Measurements from ENCODE around the gene CEP68.
A peak's percentile ranks its signal among the peaks of the same experiment; 100 is the strongest.

The CEP68 gene

DNA sequence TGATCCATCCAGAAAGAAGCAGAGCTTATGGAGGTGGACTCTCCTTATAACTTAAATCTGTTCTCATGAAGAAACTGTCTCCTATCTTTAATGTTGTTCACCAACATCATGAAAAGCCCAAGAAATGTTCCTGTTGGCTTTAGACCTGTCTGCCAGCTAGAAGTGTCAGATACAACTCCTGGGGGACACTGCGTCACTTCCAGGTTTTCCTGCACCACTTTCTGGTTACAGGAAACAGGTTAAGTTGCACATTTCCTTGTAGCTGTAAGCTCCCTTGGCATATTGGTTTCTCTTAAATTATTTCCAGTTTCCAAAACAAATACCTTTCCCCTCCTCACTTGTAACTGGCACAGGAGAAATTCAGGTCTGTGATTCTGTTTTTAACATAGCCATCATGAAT lies 2.9 kb downstream of the CEP68 start:
- DNase-seq = no peak

DNA sequence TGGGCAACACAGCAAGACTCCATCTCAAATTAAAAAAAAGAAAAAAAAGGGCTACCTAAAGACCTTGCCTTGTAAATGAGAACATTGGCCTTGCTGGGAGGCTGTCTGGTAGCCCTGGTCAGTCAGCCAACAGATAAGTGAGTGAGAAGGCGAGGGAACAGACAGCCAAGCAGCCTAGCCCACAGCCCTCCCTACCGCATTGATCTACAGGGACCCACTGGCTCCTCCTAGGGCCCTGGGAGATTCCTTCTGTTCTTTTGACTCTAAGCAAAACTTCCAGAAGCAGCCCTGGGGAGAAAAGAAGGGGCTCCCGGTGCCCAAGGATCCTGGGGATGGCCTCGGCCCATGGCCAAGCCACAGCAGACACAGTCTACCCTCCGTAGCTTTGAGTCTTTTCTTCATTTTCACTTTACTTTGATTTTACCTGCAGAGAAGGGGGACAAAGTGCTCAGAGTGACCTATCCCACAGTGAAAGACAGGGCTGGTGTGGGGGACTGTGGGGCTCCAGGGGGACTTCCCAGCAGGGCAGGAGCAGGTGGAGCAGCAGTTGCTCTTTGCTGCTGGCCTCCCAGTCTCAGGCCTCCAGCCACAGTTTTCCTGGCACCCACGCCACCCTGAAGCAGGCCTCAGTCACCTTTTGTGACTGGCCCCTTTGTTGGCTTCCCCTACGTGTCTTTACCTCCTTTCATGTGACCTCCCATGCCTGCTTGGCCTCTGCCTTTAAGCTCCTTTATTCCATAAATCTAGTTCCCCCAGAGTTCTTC lies 5.1 kb downstream of the CEP68 start:
- no peak for DNase-seq

DNA sequence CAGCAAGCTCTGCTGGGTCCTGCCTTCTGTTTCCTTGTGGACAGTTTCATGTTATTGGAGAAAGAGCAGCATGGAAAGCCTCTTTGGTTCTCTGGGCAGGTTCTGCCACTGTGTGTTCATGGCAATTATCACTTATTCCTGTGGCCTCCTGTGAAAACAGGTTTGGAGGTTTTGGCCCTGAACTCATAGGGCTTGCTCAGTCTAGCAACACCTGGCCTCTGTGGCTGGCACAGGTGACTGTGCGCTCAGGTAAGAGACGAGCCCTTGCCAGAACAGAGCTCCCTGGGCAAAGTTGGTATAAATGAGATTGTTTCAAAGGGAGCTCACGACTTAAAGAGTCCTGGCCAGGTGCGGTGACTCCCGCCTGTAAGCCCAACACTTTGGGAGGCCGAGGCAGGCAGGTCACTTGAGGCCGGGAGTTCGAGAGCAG lies 5.7 kb downstream of the CEP68 start:
- no peak for DNase-seq

DNA sequence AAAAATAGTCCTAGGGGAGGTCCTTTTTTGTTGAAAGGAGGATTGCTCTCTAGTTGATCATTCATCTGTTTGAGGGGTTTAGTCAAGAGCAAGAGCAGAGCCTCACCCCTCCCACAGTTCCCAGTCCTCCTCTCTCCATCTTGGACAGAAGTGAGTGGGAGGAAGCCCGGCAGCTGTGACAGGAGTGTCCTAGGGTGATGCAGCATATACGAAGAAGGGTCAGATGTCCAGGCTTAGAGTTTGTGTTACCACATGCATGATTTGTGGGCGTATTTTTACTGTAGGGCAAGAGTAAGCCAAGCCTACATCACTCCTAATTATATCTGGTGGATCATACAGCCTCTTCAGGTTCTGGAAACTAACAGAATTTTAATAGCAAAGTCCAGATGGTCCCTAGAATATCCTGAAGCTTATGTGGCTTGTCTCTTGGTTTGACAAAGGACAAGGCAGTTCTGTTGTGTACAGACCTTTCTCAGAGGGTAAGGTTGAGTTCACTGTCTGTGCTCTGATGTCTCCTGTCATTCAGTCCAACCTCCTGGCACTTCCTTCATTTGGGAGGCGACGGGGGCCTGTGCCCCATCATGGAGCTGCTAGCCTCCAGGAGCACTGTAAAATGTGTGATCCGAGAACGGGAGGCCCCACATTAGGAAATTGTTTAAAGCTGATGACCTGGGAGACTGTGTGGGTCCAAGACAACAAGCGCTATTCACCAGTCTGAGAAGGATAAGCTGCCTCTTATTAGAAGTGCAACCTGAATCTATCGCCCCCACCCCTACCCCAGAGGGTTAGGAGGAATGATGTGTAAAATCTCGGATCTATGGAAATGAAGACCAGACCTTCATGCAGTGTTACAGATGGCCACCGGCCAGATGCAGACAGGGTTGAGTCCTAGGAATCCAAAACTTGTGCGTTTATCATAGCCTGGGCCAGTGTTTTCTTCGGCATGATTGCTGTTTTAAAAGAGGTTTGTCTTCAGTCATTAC lies 6.9 kb downstream of the CEP68 start:
- no peak for DNase-seq

DNA sequence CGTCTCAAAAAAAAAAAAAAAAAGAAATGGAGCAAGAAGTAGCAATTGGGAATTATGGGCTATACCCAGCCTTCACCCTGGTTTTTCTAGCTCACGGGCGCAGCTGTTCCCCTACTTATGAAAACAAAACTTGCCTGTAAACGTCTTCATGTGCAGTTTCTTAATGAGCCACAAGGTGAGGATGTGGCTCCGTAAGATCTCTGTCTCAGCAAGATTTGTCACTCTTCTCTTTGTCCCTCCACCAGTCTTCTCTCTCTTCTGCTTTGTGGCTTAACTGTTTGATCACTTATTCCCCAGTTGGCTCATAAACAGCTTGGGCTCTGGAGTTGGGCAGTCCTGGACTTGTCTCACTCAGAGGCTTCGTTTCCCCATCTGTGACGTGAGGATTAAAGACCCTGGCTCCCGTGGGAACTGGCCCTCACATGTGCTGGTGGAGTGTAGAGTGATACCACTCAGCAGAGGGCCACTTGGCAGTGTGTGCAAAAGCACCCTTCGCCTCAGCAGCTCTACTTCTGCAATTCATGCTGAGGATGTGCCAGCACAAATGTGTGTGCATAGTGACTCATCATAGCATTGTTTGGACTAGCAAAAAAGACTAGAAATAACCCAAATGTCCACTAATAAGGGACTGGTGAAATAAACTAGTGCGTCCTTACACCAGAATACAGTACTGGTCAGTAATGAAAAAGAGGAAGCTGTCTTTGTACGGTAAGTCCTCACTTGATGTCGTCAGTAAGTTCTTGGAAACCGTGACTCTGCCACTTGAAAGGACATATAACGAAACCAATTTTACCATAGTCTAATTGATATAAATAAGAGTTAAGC lies 8.7 kb downstream of the CEP68 start:
- DNase-seq = peak; percentile 57

DNA sequence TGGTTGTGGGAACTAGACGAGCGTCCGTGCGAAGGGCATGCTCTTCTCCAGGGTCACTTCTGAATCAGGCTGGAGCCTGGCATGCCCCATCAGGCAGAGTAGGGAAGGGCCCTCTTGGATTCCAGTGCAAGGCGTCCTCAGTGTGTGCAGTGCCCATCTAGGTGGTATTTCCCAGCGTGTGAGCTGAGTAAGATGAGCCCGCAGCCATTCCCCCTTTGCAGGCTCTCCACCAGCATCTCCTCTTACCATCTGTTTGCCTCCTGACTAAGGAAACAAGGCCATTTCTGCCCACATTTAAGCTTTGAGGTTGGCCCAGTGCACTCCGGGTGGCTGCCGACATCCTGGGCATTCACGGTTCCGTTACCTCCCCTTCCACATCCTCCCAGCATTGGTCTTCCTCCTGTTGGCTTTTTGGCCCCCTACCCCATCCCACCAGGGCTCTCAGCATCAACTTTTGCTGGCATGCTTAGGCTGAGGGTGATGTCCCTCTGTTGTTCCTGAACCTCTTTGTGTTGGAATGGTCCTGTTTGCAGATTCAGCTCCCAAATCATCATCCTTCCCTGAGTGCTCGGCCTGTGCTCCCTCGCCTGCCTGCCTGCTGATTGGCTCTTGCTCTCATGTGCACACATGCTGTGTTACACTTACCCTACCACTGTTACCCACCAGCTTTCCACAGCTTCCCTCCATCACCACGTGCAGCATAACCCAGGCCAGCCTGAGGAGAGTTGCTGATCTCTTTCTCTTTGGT lies 11.8 kb downstream of the CEP68 start:
- no peak for DNase-seq

DNA sequence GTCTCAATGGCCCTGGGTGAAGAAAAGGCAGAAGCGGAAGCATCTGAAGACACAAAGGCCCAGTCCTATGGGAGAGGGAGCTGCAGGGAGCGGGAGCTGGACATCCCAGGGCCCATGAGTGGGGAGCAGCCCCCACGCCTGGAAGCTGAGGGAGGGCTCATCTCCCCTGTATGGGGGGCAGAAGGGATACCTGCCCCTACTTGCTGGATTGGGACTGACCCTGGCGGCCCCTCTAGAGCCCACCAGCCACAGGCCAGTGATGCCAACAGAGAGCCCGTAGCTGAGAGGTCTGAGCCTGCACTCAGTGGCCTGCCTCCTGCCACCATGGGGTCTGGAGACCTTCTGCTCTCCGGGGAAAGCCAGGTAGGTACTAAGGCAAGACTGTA lies 13.2 kb downstream of the CEP68 start:
- DNase-seq = no peak

DNA sequence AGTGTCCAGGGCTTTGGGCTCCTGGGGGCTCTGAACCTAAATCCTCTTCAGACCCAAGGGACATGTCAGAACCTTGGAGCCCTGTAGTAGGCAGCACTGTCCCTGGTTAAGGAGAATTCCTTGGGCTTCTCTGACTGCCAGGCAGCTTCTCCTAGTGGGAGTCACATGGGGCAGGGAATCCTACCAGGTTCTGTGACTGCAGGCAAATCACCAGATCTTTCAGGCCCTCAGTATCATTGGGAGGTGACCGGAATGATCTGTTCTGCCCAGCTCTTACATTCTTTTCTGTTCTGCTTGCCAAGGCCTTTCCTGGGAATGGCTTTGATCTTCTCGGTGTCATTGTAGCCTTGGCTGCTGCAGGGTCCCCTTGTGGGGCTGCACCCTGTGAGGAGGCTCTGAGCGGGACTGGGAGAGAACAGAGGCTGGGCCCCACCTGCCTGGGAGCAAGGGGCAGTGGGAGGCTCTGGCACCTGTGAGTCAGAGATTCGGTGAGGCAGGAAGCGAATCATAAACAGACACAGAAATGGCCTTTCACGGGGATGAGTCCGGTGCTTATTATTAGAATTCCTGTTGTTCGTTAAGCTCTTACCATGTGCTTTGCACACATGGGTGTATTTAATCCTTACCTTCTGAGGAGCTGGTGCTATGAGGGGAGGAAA lies 14.1 kb downstream of the CEP68 start:
- no peak for DNase-seq

DNA sequence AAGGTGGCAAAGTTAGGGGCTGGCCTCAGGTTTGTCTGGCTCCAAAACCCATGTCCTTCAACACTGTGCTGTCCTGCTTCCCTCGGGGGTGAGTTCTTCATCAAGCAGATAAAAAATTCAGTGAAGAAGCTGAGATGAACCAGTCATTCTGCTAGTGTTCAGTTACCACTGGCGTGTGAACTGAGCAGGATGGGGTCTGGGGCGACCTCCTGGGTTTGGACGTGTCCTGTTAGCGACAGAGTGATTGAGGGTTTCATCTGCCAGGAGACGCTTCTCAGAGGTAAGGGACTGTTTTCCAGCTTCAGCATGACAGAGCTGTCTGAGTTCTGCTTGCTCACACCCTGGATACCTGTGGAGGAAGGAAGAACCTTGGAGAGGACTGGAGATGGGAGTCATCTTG lies 14.6 kb downstream of the CEP68 start:
- DNase-seq = no peak

DNA sequence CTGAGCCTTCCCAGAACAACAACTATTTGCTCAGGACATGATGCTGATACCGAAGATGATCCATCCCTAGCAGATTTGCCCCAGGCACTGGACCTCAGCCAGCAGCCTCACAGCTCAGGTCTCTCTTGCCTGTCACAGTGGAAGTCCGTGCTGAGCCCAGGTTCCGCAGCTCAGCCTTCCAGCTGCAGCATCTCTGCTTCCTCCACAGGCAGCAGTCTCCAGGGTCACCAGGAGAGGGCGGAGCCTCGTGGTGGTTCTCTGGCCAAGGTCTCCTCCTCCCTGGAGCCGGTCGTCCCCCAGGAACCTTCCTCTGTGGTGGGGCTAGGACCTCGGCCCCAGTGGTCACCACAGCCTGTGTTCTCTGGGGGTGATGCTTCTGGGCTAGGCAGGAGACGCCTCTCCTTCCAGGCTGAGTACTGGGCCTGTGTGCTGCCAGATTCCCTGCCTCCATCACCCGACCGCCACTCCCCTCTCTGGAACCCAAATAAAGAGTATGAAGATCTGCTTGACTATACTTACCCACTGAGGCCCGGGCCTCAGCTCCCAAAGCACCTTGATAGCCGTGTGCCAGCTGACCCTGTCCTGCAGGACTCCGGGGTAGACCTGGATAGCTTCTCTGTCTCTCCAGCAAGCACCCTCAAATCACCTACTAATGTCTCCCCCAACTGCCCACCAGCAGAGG lies 15.4 kb downstream of the CEP68 start:
- no peak for DNase-seq

DNA sequence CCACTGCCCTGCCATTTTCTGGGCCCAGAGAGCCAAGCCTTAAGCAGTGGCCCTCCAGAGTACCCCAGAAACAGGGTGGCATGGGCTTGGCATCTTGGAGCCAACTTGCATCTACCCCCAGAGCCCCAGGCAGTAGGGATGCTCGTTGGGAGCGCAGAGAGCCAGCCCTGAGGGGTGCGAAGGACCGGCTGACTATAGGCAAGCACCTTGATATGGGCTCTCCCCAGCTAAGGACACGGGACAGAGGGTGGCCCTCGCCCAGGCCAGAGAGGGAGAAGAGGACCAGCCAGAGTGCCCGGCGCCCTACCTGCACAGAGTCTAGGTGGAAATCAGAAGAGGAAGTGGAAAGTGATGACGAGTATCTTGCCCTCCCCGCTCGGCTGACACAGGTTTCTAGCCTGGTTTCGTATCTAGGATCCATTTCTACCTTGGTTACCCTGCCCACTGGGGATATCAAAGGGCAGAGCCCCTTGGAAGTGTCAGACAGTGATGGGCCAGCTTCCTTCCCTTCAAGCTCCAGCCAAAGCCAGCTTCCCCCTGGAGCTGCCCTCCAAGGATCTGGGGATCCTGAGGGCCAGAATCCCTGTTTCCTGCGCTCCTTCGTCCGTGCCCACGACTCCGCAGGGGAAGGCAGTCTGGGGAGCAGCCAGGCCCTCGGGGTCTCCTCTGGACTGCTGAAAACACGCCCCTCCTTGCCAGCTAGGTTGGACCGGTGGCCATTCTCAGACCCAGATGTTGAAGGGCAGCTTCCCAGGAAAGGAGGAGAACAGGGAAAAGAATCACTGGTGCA lies 16.2 kb downstream of the CEP68 start:
- DNase-seq = no peak

DNA sequence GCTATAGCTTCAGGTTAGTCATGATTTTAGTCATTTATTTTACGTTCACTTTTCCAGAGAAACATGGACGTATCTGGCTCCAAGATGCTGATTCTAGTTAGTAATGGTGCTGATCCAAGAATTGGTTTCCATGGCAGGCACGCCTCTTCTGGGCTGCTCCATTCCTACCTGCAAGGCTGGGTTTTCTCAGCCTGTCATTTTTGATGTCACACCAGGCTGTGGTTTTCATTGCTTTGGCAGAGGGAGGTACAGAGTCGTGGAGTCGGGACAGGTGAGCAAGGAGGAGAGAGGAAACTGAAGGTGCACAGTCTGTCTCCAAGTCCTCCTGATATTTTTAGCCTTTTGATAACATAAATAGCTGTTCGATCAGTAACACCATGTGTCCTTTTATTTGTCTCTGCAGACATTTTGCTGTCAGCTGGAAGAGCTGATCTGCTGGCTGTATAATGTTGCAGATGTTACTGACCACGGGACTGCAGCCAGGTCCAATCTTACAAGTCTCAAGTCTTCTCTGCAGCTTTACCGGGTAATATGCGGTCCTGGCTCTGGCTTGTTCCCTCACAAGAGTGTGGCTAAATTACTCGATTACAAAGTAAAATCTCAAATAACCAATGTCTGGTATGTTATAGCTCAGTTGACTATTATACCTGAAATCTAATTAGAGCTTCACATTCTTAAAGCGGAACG lies 17.8 kb downstream of the CEP68 start:
- DNase-seq = no peak

DNA sequence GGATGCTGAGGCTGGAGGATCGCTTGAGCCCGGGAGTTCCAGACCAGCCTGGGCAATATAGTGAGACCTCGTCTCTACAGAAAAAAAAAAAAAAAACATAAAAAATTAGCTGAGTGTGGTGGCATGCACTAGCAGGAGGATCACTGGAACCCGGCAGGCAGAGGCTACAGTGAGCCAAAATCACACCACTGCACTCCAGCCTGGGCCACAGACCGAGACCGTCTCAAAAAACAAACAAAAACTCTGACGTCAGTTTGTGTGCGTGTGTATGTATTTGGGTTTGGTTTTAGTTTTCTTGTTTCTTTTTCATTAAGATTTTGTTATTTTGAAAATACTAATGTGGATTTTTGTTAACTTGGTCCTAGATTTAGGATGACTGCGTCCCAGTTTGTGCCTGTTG lies 19.0 kb downstream of the CEP68 start:
- DNase-seq = no peak

DNA sequence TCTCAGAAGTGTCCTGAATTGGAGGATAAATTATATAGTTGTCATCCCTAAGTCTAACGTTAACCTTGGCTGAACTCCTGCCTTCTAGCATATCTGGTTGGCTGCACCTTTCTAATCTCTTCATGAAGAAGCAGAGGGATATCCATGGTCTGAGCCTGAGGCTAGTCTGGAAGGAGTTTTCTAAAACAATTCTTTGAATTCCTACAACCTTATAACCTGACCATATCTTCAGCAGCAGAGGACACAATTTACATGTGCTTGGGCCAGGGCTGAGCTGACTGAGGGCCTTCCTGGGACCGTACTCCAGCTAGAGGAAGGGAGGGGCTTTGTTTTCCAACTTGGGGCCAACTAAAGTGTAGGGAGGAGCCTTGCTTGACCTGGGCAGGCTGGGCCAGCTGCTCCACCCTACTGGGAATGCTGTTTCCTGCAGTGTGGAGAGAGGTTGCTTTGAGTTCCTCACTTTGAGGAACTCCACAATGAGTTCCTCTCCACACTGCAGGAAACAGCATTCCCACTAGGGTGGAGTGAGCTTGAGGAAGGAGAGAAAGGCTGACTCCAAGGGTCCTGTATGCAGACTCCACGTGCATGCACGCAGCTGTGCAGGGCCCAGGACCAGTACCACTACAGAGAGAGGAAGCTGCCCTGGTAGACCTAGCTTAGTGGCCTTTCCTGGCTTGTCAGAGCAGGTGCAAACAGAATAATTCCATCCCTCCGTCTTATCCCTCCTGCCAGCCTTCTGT lies 19.6 kb downstream of the CEP68 start:
- DNase-seq = no peak

DNA sequence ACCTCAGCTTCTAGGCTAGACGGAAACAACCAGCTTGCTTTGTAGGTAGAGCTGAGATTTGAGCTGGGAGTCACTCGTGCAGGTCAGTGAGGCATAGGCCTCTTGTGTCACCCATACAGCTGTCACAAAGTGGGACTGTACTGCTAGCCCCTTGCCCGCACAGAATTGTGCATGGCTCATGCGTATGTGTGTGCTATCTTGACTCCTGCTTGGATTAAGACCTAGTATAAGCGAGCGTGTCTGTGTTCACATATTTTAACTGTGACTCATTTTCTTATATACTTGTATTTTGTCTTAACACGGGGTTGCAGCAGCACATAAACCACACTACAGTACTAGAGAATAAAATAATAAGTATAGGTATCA lies 20.1 kb downstream of the CEP68 start:
- no peak for DNase-seq

DNA sequence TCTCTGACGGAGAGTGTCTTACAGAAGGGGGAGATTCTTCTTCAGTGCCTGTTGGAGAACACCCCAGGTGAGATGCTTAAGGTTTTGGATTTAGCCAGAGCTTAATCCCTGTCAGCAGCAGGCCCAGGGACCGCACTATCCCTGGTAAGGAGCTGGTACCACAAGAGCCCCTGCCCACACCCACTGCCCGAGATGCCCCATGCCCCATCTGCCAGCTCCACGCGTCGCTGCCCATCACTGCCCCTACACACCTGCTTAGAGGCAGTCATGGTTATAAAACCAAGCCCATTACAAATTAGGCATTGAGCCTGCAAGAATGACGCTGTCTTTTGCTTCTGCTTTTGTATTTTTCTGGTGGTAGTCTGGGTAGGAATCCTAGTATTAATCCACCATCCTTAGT lies 21.7 kb downstream of the CEP68 start:
- no peak for DNase-seq

DNA sequence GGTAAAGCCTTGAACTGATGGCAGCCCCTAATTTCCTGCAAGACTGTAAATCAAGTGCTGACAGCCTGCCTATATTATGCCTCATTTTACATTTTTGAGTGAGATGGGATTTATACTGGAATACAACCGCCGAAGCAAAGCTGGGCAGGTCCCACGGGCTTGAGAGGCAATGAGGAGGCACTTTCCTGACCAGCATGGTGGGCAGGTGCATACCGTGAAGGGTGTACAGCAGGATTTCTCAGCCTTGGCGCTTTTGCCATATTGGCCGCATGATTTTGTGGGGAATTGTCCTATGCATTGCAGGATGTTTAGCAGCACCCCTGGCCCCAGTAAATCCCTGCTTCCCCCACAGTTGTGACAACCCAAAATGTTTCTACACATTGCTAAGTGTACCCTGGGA lies 22.8 kb downstream of the CEP68 start:
- DNase-seq = no peak

DNA sequence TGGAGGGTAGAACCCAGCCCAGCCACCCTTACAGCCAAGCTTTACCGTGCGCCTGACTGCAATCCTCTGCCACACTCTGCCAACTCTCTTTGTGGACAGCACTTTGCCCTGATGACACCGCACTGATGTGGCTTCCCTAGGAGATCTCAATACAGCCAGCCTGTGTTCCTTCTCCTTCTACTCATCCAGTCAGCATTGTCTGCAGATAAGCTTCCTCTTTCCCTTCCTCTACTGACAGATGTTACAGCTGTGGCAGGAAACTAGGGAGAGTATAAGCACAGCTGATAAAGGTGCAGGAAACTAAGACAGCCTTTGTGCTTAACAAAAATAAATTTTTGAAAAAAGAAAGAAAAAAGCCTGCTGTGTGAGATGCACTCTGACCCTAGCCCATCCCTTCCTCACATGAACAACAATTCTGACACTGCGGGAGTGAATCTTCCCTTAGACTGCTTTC lies 25.0 kb downstream of the CEP68 start:
- no peak for DNase-seq

DNA sequence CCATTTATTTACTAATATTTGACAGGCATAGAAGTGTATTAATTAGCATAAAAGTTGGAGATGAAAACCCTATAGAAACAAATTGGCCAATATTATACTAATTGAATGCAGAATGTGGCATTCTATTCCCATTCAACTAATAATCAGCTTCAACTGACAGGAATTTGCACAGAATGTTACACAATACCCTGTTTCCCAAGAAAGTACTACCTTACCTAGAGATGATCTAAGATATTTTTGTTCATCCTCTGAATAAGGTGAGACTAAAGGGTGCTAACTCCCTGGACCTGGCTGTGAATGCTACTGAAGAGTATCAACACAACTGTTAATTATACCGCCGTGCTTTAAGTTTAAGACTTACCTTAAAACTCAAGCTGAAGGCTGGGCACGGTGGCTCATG lies 28.9 kb downstream of the CEP68 start:
- no peak for DNase-seq
